GM12878 (cell line): ENCODE results near the gene PPP2R5D. TPM values are rescaled to one million over a fixed set of nuclear protein-coding genes. Genes with fewer than 3 reads are reported as not detected.

Experiments
- CBFB ChIP-seq: IDR thresholded peaks from 2 replicates; pipeline ENCODE4 v1.6.1; 2016; ENCODE audit warnings: antibody characterized with exemption, low read depth
- SMARCA5 ChIP-seq: fragments of 450-650 bp; IDR thresholded peaks from 2 replicates; pipeline ENCODE4 v1.6.1; 2017; ENCODE audit warnings: mild to moderate bottlenecking
- polyA plus RNA-seq, 11 experiments: library from polyadenylated mRNA; depleted of rRNA in 4 of 11; unstranded in 6 of 11; stranded (reverse) in 5 of 11; fragments of >200 nt; fragmentation: Nextera tagmentation in 4 of 11; fragmentation: Illumina TruSeq in 1 of 11; extraction: Ambion mirVana in 4 of 11; extraction: Trizol in 1 of 11; gene quantifications; 1 replicate in 1 of 11; 2 replicates in 10 of 11; pipeline versions ENCODE4 v1.2.1 to v1.2.3, GENCODE V29; 2011 to 2016; ENCODE audit warnings: inconsistent platforms in 2 of 11, missing spikeins in 2 of 11, low read depth in 1 of 11
- total RNA-seq, 4 experiments: library from RNA; depleted of rRNA in 3 of 4; stranded (reverse); fragments of >200 nt in 3 of 4; fragmentation: Illumina TruSeq in 1 of 4; extraction: Trizol in 1 of 4; gene quantifications; 2 replicates each; pipeline versions ENCODE4 v1.2.1 to v1.2.3, GENCODE V29; 2013 to 2021
- TF ChIP-seq, protein P1 (sequence below): fragments of 450-650 bp; IDR thresholded peaks from 2 replicates; pipeline ENCODE4 v1.6.1; 2016; ENCODE audit warnings: mild to moderate bottlenecking, moderate library complexity, borderline replicate concordance
- TF ChIP-seq, protein P2 (sequence below): IDR thresholded peaks from 2 replicates; pipeline ENCODE4 v1.6.1; 2012; ENCODE audit warnings: low read depth, low read length, improper control_type of control experiment

Gene PPP2R5D
- total and polyA plus RNA-seq, 10 of the 15 experiments (the other 5 are each of a cell fraction or from before 2014, with no cell fraction given), result 1.5 to 59.0 (median 32.0) TPM

DNA sequence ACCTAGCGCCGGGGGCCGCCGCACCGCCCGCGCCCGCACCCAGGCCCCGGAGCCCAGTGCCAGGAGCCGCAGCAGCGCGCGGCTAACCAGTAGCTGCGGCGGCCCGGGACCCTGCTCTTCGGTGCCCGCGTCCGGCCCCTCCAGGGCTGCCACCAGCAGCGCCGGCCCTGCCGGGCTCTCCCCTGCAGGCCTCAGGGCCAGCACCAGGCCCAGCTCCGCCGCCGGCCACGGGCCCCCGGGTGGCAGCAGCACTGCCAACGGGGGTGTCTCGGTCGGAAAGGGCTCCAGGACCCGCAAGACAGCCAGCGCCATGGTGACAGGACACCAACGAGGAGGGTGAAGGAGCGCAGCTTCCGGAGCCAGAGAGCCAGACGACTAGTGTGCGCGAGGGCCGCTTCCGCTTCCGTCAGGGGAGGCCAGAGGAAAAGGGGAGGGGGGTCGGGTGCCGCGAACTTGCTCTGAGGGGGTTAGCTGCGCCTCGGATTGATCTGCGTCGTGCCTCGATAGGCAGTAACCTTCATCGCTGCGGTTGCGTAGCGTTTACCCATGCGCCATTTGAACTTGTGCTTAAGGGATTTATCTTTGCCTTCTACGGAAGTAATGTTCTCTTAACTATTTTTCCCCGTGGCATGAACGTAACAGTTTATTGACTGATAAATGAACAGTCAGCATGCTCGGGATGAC, 5.4 kb upstream of the PPP2R5D start, which contains the start of gene PEX6 (continued):
- peak; percentile 74; the same call in 1 of the 2 replicates for TF ChIP-seq SMARCA5
- TF ChIP-seq CBFB, result peak; percentile 74; the same call in 1 of the 2 replicates
- TF ChIP-seq, protein P1, sequence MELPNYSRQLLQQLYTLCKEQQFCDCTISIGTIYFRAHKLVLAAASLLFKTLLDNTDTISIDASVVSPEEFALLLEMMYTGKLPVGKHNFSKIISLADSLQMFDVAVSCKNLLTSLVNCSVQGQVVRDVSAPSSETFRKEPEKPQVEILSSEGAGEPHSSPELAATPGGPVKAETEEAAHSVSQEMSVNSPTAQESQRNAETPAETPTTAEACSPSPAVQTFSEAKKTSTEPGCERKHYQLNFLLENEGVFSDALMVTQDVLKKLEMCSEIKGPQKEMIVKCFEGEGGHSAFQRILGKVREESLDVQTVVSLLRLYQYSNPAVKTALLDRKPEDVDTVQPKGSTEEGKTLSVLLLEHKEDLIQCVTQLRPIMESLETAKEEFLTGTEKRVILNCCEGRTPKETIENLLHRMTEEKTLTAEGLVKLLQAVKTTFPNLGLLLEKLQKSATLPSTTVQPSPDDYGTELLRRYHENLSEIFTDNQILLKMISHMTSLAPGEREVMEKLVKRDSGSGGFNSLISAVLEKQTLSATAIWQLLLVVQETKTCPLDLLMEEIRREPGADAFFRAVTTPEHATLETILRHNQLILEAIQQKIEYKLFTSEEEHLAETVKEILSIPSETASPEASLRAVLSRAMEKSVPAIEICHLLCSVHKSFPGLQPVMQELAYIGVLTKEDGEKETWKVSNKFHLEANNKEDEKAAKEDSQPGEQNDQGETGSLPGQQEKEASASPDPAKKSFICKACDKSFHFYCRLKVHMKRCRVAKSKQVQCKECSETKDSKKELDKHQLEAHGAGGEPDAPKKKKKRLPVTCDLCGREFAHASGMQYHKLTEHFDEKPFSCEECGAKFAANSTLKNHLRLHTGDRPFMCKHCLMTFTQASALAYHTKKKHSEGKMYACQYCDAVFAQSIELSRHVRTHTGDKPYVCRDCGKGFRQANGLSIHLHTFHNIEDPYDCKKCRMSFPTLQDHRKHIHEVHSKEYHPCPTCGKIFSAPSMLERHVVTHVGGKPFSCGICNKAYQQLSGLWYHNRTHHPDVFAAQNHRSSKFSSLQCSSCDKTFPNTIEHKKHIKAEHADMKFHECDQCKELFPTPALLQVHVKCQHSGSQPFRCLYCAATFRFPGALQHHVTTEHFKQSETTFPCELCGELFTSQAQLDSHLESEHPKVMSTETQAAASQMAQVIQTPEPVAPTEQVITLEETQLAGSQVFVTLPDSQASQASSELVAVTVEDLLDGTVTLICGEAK, result peak; percentile 91
- TF ChIP-seq, protein P2, sequence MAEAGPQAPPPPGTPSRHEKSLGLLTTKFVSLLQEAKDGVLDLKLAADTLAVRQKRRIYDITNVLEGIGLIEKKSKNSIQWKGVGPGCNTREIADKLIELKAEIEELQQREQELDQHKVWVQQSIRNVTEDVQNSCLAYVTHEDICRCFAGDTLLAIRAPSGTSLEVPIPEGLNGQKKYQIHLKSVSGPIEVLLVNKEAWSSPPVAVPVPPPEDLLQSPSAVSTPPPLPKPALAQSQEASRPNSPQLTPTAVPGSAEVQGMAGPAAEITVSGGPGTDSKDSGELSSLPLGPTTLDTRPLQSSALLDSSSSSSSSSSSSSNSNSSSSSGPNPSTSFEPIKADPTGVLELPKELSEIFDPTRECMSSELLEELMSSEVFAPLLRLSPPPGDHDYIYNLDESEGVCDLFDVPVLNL, result no peak
